Measurements from ENCODE around the gene LEF1.

LEF1 gene

DNA sequence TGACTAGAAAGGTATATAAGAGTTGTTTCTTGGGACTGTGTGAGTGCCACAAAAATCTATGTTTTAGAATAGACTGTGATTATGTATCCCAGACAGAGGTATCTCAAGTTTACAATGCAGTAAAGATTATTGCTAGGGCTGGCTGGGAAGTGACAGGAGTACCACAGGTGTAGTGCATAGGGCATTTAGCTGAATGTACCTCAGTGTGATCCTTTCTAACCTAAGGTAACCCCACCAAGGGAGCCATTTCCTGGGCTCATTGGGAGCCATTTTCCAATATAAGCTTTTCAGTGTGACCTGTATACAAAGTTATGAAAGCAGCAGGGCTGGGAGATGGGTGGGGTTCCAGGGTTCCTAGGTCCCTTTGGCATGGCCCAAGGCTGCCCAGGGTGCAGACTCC lies 6.1 kb upstream of the LEF1 start:
- no peak for DNase-seq

DNA sequence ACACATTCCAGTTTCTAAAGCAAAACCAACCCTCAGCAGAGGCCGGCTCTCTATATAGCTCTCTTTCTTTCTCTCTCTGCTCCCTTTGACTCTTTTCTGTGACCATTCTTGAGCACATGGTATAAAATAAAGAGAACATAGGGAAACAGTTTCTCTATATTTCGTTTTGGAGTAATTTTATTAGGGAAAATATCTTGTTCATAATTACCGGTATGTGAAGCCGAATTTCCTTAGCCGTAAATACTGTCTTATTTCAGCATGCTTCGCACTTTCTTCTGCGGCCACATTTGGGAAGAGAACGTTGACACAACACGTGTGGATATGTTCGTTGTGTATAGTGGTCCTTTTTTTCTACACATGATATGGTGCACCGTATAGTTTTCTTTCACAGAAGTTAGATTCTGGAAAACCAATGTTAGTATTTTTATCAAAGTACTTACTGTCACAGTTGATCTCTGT lies 4.9 kb upstream of the LEF1 start:
- no peak for DNase-seq

DNA sequence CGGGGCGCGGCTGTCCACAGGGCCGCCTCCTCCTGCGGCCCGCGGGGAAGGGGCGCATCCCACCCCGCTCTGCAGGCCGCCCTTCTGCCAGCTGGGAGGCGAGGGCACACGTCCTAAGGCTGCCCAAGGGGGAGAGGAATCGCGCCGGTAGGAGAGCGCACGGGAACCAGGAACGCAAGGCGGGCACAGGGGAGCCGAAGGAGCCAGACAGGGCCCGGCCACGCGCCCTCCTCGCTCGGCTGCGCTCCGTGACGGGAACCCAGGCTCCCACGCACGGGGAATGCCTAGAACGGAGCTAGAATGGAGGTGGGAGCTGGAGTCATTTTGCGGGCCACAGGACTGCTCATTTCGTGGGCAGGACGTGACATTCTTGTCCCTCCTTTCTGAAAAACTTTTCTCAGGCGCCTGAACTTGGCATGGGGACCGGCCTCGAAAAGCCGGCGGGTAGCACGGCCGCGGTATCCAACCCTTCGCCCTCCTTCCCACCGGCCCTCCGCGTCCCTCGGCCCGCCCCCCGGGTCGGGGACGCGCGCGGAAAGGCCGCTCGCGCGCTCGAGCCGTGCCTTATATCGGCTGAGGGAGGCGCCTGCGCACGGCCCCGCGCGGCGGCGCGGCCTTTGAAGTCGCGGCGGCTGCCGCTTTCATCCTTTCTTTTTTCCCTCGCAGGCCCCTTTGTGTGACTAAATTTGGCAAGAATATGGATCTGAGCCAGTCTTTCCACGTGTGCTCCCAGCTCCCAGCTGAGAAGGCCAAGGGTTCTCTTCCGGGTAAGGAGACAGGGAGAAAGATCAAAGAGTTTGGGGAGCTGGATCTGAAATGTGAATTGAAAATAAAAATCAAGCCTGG lies 4.2 kb upstream of the LEF1 start:
- DNase-seq: peak; percentile 37

DNA sequence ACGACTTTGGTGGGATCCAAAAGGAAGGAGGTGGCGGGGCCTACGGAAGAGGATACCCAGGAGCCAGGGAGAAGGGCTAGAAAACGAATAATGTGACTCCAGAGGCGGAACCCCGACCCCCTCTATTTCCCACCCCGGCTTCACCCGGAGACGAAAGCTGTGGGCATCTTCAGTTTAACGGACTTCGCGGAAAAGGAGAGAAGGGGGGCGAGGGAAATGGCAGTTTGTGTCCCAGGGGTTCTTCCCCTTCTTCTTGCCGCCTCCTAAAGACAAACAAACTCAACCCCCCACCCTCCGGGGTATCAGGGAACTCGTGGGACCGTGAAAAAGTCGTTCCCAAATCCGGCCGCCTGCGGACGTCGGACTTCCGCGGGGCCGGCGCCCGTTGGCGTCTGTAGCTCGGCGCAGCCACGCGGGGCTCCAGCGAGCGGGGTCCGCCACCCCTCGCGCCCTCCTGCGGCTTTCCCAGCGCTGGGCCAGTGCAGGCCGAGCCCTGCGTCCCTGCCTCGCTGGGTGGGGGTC lies 3.6 kb upstream of the LEF1 start:
- peak; percentile 16 for DNase-seq

DNA sequence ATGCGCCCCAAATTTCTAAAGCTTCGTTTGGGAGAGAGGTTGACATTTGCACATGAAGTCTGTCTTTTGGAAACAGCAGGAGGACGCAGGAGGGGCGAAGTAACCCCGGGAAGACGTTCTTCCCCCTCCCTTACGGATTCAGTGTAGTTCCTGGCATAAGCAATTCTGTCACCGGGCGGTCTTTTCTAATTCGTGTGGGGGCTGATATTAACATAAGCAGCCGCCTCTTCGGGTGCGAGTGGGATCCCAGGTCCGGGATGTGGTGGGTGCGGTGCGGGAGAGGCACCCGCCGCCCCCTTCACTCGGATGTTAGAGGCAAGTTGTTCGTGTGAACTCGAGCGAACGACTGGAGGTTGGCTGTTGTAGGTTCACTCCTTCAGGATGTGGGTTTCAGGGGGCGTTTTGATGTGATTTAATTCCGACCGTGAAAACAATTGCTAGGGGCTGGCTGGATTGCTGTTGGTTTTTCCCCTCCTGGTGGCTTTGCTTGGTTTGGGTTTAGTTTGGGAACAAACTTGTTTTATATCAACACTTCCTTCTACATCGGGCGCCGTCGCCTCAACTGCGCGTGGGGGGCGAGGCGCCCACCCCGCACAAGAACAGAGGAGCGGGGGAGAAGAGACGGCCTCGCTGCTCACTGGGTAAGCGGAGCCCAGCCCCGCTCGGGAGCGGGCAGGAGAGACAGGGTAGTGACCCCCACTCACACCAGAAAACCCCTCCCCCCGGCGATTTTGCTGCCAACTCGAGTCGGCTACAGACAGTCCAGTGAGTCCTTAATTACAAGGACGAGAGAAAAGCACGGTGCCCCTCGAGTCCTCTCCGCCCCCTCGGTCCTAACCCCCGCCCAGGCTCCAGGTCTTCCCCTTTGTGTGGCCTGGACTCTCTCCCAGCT lies 2.9 kb upstream of the LEF1 start:
- peak; percentile 4 for DNase-seq

DNA sequence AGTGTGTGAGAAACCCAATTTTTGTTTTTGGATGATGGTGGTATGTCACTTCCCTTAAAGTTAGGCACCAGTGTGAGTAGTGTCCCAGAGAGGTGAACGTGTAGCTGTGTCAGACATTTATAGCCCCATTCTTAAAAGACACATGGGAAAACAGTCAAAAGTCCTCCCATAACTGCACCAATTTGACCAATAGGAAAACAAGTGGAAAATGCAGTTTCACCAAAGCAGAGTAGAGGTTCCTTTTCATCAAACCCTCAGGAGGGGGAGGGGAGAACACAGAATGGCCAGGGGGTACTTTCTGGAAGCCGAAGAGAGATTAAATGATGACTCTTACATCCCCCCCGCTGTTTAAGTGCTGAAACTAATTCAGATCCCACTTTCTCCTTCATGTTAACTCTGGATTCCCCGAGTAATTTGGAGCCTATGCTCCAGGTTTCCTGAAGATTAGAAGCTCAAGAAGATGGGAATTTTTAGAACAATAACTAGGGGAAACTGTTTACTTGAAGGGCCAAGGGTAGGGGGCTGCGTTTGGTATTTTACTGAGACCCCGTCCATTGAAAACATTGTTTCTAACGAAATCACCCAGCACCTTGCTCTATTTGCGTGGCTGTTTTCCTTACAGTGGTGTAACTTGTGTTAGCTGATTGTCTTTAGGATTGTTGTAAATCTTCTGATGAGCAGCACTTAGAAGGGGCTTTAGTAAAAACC lies 2.1 kb upstream of the LEF1 start:
- no peak for DNase-seq

DNA sequence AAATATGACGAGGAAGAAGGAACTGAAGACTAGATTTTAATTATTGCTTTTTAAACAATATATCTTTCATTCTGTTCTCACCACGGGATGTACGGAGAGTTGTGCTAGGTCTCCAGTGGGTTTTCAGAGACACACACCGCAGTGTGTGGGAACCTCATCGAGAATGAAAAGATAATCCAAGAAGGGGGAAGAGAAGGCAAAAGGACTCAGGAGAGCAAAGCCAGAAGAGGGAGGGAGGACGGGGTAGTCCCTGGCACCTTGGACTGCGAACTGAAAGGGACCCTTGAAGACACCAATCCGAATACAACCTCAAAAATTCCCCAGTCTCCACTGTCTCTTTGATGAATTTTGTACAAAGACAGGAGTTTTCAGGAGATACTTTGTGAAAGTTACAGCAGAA lies 932 bp upstream of the LEF1 start:
- no peak for DNase-seq

DNA sequence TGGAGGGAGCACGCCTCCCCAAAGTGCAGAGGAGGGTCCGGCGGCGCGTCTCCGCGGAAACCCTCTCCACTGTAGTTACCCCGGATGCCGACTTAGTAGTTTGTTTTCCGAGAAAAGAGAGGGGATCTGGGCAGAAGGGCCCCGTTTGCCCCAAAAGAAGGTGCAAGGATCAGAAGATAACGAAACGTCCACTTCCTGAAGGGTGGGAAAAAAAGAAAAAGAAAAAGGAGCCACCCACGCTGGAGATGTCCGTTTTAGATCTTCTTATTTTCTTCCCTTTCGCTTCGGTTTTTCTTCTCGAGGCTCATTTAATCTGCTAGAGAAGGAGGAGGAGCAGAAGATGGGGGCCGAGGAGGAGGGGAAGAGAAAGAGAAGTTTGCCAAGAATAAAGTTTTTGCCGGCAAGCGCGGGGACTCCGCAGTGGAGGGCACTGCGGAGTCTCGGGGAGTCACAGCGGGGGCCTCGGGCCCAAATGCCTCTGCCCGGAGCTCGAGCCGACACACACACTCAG lies 517 bp downstream of the LEF1 start:
- DNase-seq: no peak

DNA sequence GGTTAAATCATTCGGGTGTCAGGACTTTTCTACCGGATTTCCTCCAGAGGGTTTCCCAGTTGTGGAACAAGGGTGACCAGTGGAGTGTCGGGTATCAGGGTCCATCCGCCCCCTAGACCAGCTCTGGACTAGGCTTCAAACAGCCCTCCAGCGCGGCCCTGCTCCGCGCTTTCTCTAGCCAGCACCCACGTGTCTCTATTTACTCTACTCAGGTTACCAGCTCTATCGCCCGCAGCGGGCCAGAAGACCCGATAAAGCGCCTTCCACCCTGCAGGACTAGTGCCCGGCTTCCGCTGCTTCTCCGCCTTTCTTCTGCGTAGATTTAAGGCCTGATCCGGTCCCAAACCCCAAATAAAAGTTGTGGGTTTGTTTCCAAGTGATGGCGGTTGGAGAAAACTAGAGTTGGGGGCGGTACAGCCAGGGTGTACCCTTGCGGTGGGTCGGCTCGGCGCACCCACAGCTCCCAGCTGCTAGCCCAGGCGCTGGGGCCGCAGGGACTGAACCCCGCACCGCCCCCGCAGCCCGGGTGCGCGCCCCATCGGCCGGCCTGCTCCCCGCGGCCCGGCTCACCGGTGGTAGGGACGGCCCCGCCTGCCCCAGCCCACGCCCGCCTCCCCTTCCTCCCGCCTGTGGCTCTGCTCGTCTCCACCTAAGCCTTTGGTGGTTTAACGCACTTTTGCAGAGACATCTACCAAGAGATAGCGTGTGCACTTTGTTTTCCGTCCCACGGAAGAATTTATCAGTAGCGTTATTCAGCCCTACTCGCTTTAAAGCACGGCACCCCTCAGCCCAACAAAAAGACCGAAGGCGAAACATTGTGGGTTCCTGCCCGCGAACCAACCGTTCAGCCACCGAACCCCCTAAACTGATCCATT lies 2.1 kb downstream of the LEF1 start:
- DNase-seq: peak; percentile 18

DNA sequence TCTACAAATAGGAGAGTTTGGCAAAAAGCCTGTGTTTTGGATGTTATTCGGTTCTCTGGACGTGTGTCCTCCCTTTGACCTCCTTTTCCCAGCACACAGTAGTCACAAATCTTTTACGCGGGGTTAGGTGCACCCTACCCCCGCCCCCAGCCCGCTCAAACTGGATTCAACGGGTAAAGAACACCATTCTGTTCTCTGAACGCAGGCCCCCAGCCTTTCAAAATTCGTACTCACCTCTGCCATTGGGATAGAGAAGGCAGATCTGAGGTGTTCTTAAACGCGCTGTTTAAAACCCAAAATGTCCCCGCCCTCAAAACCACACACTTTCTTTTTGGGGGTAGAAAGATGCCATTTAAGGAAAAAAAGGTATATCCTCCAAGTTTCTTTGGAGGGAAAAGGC lies 2.7 kb downstream of the LEF1 start:
- DNase-seq: no peak

DNA sequence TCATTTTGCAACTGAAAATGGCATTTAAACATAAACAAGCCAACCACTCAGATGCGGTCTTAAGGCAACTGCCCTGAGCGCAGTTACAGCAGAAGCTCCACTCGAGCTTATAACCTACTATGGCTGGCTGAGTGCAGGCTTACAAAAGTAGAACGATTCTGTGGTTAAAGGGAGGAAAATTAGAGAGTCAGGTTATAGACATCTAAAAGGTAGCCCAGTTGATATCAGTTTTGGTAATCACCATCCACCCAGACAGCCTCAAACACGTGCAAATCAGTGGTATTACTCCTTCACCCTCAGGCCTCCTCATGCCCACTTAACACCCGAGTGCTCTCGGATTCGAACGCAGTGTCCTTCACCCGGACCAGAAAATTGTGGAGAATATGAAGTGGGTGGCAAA lies 3.1 kb downstream of the LEF1 start:
- no peak for DNase-seq

DNA sequence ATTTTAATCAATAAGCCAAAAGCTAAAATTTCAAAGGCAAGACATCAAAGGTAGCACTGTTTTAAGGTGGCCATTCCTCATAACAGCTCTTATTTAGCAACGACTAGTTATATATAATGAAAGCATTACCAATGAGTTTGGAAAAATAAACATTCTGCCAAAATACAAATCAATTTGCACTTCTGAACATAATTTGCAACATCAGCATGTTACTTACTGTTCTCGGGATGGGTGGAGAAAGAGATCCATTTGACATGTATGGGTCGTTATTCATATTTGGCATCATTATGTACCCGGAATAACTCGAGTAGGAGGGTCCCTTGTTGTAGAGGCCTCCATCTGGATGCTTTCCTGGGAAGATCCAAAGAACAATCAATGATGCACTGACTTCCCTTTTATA lies 5.4 kb downstream of the LEF1 start:
- no peak for DNase-seq

DNA sequence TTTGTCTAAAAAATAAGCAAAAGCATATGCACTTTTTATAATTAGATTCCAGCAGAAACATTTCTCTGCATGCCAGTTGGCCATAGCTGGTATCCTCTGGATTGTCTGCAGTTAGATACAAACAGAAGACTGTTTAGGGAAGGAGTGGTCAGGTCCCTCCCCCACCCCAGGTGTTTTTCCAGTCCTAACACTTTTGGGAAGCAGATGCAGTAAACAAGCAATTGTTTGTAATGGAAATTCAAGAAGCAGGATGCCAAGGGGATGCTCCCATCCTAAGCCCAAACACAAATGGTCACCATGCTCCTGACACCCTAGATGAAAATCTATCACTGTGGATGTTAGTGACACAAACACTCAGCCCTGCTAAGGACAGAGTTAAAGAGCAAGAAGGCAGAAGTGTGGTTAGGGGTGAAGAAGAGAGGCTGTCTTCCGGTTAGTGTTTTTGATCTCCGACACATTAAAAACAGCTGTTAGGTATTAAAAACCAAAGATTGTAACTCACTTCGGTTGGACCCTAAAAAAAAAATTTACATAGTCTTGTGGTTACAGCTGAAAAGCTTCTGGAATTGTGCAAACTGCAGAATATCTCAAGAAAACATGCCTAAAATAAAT lies 7.9 kb downstream of the LEF1 start:
- DNase-seq: no peak

DNA sequence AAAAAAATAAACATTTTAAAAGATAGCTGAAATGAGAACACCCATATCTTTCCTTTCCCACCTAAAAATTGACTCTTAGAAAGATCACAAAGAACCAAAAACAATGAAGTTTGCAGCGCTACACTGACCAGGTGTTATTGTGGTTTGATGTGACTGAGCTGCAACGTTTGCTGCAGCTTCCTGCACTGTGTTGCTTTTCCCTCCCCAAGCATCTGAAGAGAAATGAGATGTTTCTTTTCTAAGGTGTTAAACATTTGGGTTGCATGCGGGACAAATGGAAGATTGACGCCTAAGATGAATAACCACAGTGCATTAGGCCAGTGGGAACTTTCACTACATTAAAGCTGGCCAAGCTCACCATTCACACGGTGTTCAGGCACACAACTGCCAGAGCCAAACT lies 8.9 kb downstream of the LEF1 start:
- DNase-seq: no peak

DNA sequence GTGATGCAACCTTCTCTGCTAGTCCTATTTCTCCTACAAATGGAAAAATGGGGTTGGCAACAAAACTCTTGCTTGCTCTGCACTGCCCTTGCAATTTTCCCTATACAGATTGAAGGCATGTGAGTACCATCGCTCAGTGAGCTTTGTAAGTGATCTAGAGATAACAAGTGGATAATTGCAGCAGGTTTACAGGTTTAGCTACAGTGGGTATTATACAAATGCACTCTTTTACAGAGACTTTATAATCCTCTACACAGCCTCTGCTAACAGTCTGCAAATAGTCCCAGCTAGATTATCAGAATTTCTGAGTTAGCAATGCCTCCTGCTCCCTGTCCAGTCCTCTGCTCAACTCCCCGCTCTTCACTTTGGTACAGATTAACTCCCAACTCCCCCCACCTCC lies 11.1 kb downstream of the LEF1 start:
- DNase-seq: no peak

DNA sequence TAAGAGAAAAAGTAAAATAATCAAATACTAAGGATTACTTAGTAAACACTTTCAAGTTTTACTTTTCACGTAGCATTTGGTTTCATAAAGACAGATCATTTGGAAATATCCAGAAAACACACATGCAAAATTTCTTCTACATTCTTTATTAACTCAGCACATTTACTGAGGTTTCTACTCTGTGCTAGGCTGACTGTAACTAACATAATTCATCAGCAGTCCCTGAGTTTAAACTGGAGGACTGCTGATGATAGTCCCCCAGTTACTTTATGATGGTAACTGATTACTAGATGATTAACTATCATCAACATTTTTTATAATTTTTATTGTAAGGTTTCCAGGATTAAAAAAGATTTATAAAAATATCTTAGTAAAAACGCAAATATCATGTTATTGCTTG lies 12.3 kb downstream of the LEF1 start:
- no peak for DNase-seq

DNA sequence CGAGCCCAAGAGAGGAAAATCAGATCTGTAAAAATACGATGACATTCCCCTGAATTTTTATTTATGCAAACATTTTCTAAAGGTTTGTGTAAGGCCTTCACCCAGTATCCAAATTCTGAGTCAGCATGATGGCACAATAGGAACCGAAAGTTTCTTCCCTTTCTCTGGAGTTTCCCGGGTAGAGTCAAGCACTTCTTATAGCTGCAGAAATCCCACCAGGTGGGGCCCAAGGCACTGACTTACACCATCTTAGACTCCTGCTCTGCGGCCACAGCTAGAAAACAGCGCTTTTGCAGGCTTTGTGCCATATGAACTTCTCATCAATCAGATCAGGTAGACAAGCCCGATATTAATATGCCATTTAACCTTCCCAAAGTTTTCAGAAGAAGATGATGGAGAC lies 13.4 kb downstream of the LEF1 start:
- no peak for DNase-seq

DNA sequence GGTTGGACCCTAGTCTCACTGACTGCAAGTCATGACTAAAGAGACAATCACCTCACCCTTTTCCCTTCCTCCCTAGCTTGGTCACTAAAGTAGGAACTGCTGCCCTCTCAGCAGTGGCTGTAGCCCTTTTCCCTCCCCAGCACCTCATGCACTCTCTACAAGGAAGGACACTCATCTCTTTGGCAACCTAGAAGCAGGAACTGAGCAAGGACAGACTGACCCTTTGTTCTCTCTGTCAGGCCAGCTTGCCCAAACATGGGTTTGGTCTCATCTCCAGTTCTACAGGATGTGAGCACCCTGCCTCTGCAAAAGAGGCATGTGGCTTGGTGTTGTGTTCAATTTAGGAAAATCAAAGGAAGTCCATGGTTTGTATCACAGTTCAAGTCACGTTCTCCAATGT lies 15.8 kb downstream of the LEF1 start:
- no peak for DNase-seq

DNA sequence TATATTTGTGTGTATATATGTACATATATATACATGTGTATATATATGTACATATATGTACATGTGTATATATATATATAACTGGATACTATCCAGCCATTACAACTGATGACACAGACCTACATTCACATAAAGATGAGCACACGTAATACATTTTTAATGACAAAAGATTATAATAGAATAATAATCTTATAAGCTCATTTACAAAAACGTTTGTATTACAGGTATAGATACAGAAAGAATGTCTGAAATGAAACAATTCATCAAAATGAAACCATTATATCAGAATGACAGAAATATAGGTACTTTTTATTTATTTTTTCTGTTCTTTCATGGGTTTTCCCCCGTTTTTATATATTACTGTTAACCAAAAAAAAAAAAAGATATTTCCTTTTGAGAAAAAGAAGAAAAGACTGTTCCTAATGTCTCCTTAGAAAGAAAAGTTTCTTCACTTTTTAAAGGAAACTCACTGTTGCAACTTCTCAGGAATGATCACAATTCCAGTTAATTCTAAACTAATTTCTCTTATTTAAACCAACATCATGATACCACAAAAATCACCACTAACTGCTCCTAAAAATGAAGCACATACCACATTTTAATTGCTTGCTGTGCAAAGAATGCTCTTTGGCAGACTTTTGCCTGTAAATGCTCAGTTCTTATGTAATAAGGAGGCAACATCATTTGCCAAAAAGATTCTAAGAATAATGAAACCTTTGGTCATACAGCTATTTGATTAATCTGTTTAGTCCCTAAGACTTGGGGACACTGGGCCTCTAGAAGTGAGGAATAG lies 18.9 kb downstream of the LEF1 start:
- DNase-seq: no peak

DNA sequence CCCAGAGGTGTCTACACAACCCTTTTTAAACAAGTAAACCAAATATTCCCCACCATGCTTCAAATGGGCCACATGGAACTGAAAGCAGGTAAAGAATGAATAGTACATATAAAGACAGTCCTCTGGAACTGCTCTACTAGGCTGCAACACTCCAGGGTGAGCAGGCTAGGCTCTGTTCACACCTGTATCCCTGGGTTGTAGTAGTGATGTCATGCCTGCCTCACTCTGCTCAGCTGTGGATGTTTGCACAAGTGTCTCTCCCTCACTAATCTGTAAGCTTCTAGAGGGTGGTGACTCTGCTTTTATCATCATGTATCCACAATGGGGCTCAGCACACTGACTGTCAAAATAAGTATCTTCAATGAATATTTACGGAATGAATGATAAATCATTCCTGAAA lies 20.4 kb downstream of the LEF1 start:
- no peak for DNase-seq

DNA sequence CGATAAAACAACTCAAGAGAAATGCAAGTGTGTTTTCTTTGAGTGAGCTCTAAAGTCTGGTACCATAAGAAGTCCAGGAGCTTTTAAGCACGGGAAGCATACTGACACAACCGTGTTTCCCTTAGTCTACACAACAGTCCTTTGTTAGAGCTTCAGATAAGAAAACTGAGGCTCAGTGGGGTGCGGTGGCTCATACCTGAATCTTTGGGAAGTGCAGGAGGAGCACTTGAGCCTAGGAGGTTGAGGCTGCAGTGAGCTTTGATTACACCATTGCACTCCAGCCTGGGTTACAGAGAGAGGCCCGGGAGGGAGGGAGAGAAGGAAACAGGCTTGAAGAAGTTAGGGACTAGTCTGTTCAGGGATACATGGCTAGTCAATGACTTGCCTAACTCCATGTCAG lies 21.9 kb downstream of the LEF1 start:
- no peak for DNase-seq
